HuH-7 (cell line): ENCODE data around the gene KIF12.
"Not testable (repeated sequence)": the region's sequence is repeated elsewhere in the genome, so short reads cannot be mapped to it uniquely, and the experiment has no call there.

Experiments used
- DNase-seq: peaks from one replicate; pipeline ENCODE4 v3.0.0; 2011; ENCODE audit warnings: low spot score

KIF12 gene

DNA sequence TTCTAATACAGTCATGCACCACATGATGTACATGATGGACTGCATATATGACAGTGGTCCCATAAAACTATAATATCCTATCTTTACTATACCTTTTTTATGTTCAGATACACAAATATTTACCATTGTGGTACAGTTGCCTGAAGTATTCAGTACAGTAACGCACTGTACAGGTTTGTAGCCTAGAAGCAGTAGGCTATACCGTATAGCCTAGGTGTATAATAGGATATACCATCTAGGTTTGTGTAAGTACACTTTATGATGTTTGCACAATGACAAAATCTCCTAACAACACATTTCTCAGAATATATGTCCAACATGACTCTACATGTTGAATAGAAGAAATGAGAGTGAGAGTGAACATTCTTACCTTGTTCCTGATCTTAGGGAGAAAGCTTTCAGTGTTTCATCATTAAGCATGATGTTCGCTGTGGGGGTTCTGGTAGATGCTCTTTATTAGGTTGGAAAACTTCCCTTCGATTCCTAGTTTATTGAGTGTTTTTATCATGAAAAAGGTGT, 52.8 kb downstream of the KIF12 start:
- DNase-seq, result no peak

- not testable (repeated sequence) for DNase-seq
Observed at GRCh38 chr9:114043660-114044059, 55.4 kb downstream of the KIF12 start.
